ENCODE measurements around the gene B4GAT1.
"Not testable (repeated sequence)": the region's sequence is repeated elsewhere in the genome, so short reads cannot be mapped to it uniquely, and the experiment has no call there.

The B4GAT1 gene

DNA sequence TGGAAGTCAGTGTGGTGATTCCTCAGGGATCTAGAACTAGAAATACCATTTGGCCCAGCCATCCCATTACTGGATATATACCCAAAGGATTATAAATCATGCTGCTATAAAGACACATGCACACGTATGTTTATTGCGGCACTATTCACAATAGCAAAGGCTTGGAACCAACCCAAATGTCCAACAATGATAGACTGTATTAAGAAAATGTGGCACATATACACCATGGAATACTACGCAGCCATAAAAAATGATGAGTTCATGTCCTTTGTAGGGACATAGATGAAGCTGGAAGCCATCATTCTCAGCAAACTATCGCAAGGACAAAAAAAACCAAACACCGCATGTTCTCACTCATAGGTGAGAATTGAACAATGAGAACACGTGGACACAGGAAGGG, 26.7 kb downstream of the B4GAT1 start:
- not testable (repeated sequence) for H3K4me3 ChIP-seq (ENCODE audit: insufficient read depth in 1 of 2, low read depth in 1 of 2, low read length in 2 of 2); H2AFZ ChIP-seq (ENCODE audit: low read depth, low read length); H4K8ac ChIP-seq (ENCODE audit: low read length); H2BK12ac ChIP-seq (ENCODE audit: low read length in 2 of 2); H2AK5ac ChIP-seq (ENCODE audit: low read length, severe bottlenecking); H3K27me3 ChIP-seq (ENCODE audit: control insufficient read depth in 1 of 2, insufficient read depth in 1 of 2, low read length in 2 of 2); H3K79me1 ChIP-seq (replicated peaks; ENCODE audit: low read length, poor library complexity, severe bottlenecking); H3K23ac ChIP-seq (ENCODE audit: low read length in 2 of 2); DNase-seq; H3K4me2 ChIP-seq (ENCODE audit: low read length, poor library complexity, severe bottlenecking); H2BK5ac ChIP-seq (ENCODE audit: low read depth, low read length, poor library complexity, severe bottlenecking); H3K9ac ChIP-seq (ENCODE audit: low read length); H3K18ac ChIP-seq (ENCODE audit: low read depth in 1 of 2, low read length in 2 of 2); H2BK120ac ChIP-seq (ENCODE audit: low read depth, low read length); H3K14ac ChIP-seq (ENCODE audit: low read length in 2 of 2); H3K27ac ChIP-seq (ENCODE audit: low read length, poor library complexity, severe bottlenecking); H3K36me3 ChIP-seq (ENCODE audit: control insufficient read depth in 1 of 2, insufficient read depth in 2 of 2, low read depth in 1 of 2, low read length in 2 of 2); H3K4ac ChIP-seq (ENCODE audit: low read depth in 1 of 2, low read length in 2 of 2); H4K91ac ChIP-seq (ENCODE audit: low read length); H3K9me3 ChIP-seq (ENCODE audit: control insufficient read depth, low read length); H2BK15ac ChIP-seq (ENCODE audit: low read depth, poor library complexity, severe bottlenecking)
- WGBS, result 98% methylated on average over 4 of the region's 6 CpGs
- peaks cover 43% of the 10 kb centered on the region for H3K4me1 ChIP-seq (ENCODE audit: control insufficient read depth, insufficient read depth, low read depth, low read length)

DNA sequence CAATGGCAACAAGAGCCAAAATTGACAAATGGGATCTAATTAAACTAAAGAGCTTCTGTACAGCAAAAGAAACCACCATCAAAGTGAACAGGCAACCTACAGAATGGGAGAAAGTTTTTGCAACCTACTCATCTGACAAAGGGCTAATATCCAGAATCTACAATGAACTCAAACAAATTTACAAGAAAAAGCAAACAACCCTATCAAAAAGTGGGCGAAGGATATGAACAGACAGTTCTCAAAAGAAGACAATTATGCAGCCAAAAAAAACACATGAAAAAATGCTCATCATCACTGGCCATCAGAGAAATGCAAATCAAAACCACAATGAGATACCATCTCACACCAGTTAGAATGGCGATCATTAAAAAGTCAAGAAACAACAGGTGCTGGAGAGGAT, 27.1 kb downstream of the B4GAT1 start:
- not testable (repeated sequence) for H3K4me3 ChIP-seq (ENCODE audit: insufficient read depth in 1 of 2, low read depth in 1 of 2, low read length in 2 of 2); H3K4ac ChIP-seq (ENCODE audit: low read depth in 1 of 2, low read length in 2 of 2); DNase-seq; H2BK5ac ChIP-seq (ENCODE audit: low read depth, low read length, poor library complexity, severe bottlenecking); H4K8ac ChIP-seq (ENCODE audit: low read length); H3K14ac ChIP-seq (ENCODE audit: low read length in 2 of 2); H2AFZ ChIP-seq (ENCODE audit: low read depth, low read length); H3K27ac ChIP-seq (ENCODE audit: low read length, poor library complexity, severe bottlenecking); H3K9ac ChIP-seq (ENCODE audit: low read length); H2AK5ac ChIP-seq (ENCODE audit: low read length, severe bottlenecking); H2BK120ac ChIP-seq (ENCODE audit: low read depth, low read length); H3K79me1 ChIP-seq (replicated peaks; ENCODE audit: low read length, poor library complexity, severe bottlenecking); H4K91ac ChIP-seq (ENCODE audit: low read length); H3K23ac ChIP-seq (ENCODE audit: low read length in 2 of 2); H3K4me2 ChIP-seq (ENCODE audit: low read length, poor library complexity, severe bottlenecking); H2BK12ac ChIP-seq (ENCODE audit: low read length in 2 of 2); H3K27me3 ChIP-seq (ENCODE audit: control insufficient read depth in 1 of 2, insufficient read depth in 1 of 2, low read length in 2 of 2); H3K9me3 ChIP-seq (ENCODE audit: control insufficient read depth, low read length); H3K18ac ChIP-seq (ENCODE audit: low read depth in 1 of 2, low read length in 2 of 2); H2BK15ac ChIP-seq (ENCODE audit: low read depth, poor library complexity, severe bottlenecking)
- Histone ChIP-seq H3K36me3 (ENCODE audit: control insufficient read depth in 1 of 2, insufficient read depth in 2 of 2, low read depth in 1 of 2, low read length in 2 of 2) (peaks cover 6 to 10% of the 10 kb centered on the region in 2 experiments), H3K4me1 (ENCODE audit: control insufficient read depth, insufficient read depth, low read depth, low read length) (peaks cover 42% of the 10 kb centered on the region)
- 100% methylated on average over 1 of the region's 2 CpGs for WGBS

DNA sequence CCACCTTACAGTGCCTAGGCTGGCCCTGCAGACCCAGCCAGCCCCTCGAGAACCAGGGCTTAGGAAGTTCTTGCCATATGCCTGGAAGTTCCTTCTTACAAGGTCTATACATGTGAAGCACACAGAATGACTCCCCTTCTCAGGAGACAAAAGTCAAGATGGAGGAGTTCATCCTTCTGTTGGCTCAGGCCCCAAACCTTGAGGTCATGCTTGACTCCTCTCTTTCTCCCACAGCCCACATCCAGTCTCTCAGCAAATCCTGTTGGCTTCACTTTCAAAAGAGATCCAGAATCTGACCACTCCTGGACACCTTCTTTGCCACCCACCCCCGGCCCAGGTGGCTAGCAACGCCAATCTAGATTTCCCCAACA, 28.8 kb downstream of the B4GAT1 start:
- no peak overlapping the region for H3K14ac ChIP-seq (ENCODE audit: low read length in 2 of 2)
- H2BK120ac ChIP-seq (ENCODE audit: low read depth, low read length), result peak overlapping the region; percentile 99
- H3K79me1 ChIP-seq (replicated peaks; ENCODE audit: low read length, poor library complexity, severe bottlenecking), result peaks cover 5% of the 10 kb centered on the region
- peak overlapping the region; percentile 54 for H2AFZ ChIP-seq (ENCODE audit: low read depth, low read length)
- H3K18ac ChIP-seq (ENCODE audit: low read depth in 1 of 2, low read length in 2 of 2), result peak overlapping the region; percentile 96 to 99
- H3K4me2 ChIP-seq (ENCODE audit: low read length, poor library complexity, severe bottlenecking), result no peak overlapping the region
- no peak for DNase-seq
- H2BK15ac ChIP-seq (ENCODE audit: low read depth, poor library complexity, severe bottlenecking), result peak overlapping the region; percentile 93
- peak overlapping the region; percentile 11 for H2AK5ac ChIP-seq (ENCODE audit: low read length, severe bottlenecking)
- H2BK12ac ChIP-seq (ENCODE audit: low read length in 2 of 2), result peak overlapping the region; percentile 98
- H3K9ac ChIP-seq (ENCODE audit: low read length), result peak overlapping the region; percentile 81
- peak overlapping the region in 1 of 2 experiments; percentile 31 for H3K4me3 ChIP-seq (ENCODE audit: insufficient read depth in 1 of 2, low read depth in 1 of 2, low read length in 2 of 2)
- peaks cover 42% of the 10 kb centered on the region for H3K4me1 ChIP-seq (ENCODE audit: control insufficient read depth, insufficient read depth, low read depth, low read length)
- peak overlapping the region; percentile 67 for H3K27ac ChIP-seq (ENCODE audit: low read length, poor library complexity, severe bottlenecking)
- H4K8ac ChIP-seq (ENCODE audit: low read length), result peak overlapping the region; percentile 95
- WGBS, result 85% methylated on average over 3 of the region's 3 CpGs
- H3K27me3 ChIP-seq (ENCODE audit: control insufficient read depth in 1 of 2, insufficient read depth in 1 of 2, low read length in 2 of 2), result no peaks in the 10 kb centered on the region
- H3K23ac ChIP-seq (ENCODE audit: low read length in 2 of 2), result peak overlapping the region in 1 of 2 experiments; percentile 44
- no peaks in the 10 kb centered on the region for H3K9me3 ChIP-seq (ENCODE audit: control insufficient read depth, low read length)
- H4K91ac ChIP-seq (ENCODE audit: low read length), result peak overlapping the region; percentile 94
- peak overlapping the region; percentile 91 to 95 for H3K4ac ChIP-seq (ENCODE audit: low read depth in 1 of 2, low read length in 2 of 2)
- peaks cover 8 to 17% of the 10 kb centered on the region in 2 experiments for H3K36me3 ChIP-seq (ENCODE audit: control insufficient read depth in 1 of 2, insufficient read depth in 2 of 2, low read depth in 1 of 2, low read length in 2 of 2)
- H2BK5ac ChIP-seq (ENCODE audit: low read depth, low read length, poor library complexity, severe bottlenecking), result no peak overlapping the region

DNA sequence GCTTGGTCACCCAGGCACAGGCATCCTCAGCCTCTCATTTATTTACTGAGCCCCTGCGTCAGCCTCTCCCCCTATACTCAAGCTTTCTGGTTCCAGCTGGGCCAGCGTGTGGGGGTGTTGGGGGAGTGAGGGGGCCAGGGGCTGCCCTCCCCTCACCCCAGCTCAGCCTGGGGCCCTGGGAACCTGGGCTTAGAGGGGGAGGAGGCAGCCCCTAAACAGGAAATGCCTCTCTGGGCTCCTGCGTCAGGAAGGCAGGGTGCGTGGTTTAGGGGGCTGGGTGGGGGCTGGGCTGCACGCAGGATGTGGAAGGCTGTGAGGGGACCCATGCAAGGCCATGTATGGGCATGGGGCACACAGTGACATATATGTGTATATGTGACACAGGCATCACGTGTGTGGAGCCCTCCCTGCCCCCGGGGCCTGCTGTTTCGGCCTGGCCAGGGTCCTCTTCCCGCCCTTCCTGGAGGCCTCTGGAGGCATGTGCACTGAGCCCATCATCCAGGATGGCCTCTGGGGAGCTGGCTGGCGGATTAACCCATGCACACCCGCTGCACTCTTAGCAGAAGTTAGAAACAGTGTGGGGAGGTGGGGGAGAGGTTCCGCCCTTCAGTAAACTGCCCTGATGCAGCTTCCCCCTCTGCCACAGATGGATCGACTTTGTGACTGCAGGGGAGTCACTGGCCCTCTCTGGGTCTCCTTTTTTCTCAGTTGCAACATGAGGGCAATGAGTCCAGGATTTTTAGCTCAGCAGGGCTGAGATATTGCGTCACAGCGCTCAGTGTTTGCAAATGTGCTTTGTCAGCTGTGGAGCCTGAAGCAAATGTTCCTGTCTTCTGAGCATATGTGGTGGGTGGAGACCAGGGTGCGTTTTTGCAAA, 29.5 kb downstream of the B4GAT1 start:
- DNase-seq, result peak; percentile 95
- Histone ChIP-seq H3K18ac (ENCODE audit: low read depth in 1 of 2, low read length in 2 of 2) (peak overlapping the region; percentile 96 to 99), H3K14ac (ENCODE audit: low read length in 2 of 2) (peak overlapping the region in 1 of 2 experiments; percentile 96), H3K27ac (ENCODE audit: low read length, poor library complexity, severe bottlenecking) (peak overlapping the region; percentile 67), H4K8ac (ENCODE audit: low read length) (peak overlapping the region; percentile 95), H3K23ac (ENCODE audit: low read length in 2 of 2) (peak overlapping the region; percentile 44 to 94), H3K36me3 (ENCODE audit: control insufficient read depth in 1 of 2, insufficient read depth in 2 of 2, low read depth in 1 of 2, low read length in 2 of 2) (peaks cover 8 to 17% of the 10 kb centered on the region in 2 experiments), H4K91ac (ENCODE audit: low read length) (peak overlapping the region; percentile 100), H3K4me2 (ENCODE audit: low read length, poor library complexity, severe bottlenecking) (no peak overlapping the region), H3K4me1 (ENCODE audit: control insufficient read depth, insufficient read depth, low read depth, low read length) (peaks cover 49% of the 10 kb centered on the region), H2BK12ac (ENCODE audit: low read length in 2 of 2) (peak overlapping the region; percentile 98 to 99), H3K79me1 (replicated peaks; ENCODE audit: low read length, poor library complexity, severe bottlenecking) (peaks cover 5% of the 10 kb centered on the region), H2BK5ac (ENCODE audit: low read depth, low read length, poor library complexity, severe bottlenecking) (no peak overlapping the region), H3K9ac (ENCODE audit: low read length) (peak overlapping the region; percentile 81), H3K4ac (ENCODE audit: low read depth in 1 of 2, low read length in 2 of 2) (peak overlapping the region; percentile 95 to 96), H2BK15ac (ENCODE audit: low read depth, poor library complexity, severe bottlenecking) (peak overlapping the region; percentile 77), H2AFZ (ENCODE audit: low read depth, low read length) (peak overlapping the region; percentile 54), H3K9me3 (ENCODE audit: control insufficient read depth, low read length) (no peaks in the 10 kb centered on the region), H2AK5ac (ENCODE audit: low read length, severe bottlenecking) (peak overlapping the region; percentile 45), H3K4me3 (ENCODE audit: insufficient read depth in 1 of 2, low read depth in 1 of 2, low read length in 2 of 2) (peak overlapping the region in 1 of 2 experiments; percentile 62), H3K27me3 (ENCODE audit: control insufficient read depth in 1 of 2, insufficient read depth in 1 of 2, low read length in 2 of 2) (no peaks in the 10 kb centered on the region), H2BK120ac (ENCODE audit: low read depth, low read length) (peak overlapping the region; percentile 99)
- 14% methylated on average over 14 of the region's 16 CpGs for WGBS

Data from mesenchymal stem cell (in vitro differentiated cells and primary cell).